Measurements from ENCODE around the gene SIRT3.

DNA sequence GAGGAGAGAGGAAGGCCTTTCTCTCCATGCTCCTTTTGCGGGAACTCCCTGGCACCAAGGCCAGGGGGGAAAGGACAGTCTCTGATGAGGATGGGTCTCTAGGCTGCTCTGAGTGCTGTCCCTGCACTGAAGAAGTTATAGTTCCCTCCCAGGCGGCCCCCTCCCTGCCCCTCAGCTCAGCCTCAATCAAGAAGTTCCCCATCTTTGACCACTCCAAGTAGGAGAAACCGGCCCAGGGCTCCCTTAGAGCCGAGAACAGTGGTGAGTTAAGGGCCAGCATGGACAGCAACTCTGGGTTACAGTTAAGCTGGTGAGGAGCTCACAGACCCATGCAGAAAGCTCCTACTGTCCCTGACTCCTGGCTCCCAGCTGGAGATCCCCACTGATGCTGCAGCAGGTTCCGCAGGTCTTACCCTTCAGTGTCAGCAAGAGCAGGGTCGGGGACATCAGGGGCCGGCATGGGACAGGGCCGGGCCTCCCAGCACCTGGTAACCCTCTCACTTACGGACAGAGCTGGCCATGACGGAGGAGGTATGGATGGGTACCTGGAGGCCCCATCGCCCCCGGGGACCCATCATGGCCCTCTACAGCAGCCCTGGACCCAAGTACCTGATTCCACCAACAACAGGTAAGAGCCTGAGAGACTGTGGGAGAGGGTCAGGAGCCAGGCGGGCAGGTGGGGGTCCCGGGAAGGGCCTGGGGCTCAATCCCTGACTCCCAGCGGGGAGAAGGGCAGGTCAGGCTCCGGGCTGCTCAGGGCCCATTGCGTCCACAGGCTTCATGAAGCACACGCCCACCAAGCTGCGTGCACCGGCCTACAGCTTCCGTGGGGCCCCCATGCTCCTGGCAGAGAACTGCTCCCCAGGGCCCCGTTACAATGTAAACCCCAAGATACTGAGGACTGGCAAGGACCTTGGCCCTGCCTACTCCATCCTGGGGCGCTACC is 39.1 kb downstream of the SIRT3 start:
- TF ChIP-seq, protein P1, sequence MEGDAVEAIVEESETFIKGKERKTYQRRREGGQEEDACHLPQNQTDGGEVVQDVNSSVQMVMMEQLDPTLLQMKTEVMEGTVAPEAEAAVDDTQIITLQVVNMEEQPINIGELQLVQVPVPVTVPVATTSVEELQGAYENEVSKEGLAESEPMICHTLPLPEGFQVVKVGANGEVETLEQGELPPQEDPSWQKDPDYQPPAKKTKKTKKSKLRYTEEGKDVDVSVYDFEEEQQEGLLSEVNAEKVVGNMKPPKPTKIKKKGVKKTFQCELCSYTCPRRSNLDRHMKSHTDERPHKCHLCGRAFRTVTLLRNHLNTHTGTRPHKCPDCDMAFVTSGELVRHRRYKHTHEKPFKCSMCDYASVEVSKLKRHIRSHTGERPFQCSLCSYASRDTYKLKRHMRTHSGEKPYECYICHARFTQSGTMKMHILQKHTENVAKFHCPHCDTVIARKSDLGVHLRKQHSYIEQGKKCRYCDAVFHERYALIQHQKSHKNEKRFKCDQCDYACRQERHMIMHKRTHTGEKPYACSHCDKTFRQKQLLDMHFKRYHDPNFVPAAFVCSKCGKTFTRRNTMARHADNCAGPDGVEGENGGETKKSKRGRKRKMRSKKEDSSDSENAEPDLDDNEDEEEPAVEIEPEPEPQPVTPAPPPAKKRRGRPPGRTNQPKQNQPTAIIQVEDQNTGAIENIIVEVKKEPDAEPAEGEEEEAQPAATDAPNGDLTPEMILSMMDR (conservative IDR thresholded peaks at IDR 0.05; ENCODE audit: low read depth, low read length) = no peak
- TF ChIP-seq EZH2phosphoT487 (IDR thresholded peaks at IDR 0.05; ENCODE audit: borderline replicate concordance, low read length) = no peak

Data from PC-3 (cell line).